Measurements from ENCODE around the gene TMPRSS13.

DNA sequence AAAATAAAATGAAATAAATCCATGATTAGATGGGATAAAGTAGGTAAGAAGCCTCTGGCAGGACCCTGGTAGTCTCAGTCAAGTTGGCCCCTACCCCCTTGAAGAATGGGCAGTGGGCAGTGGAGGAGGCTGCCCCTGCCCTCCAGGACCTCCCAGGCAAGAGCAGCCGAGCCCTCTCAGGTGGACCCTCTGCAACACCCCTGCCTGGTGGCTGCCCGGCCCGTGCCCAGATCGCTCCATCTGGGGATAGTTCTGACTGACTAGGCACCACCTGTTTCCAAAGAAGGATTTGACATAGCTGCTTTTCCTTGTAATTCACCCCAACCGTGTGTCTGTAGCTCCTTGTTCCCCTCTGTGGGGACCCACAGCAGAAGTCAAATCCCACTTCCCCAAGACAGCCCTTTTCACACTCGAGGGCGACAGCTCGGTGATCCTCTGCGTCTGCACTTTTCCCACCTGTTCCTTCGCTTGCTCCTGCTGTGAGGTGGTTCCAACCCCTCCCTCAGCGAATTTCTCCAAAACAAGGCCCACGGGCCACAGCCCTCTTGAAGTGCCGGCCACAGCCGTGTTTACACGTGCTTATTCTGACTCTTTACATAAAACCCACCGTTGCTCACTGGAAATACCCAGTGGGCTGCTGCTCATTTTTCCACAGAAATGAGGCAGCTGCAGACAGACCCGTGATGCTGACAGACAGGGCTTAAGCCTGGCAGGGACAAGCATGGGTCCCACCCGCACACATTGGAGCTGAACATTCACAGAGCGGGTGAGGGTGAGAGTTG is 5.5 kb upstream of the TMPRSS13 start:
- TF ChIP-seq EP300 (IDR thresholded peaks at IDR 0.05) (no peak), POLR2A (IDR thresholded peaks at IDR 0.05) (no peak), POLR2AphosphoS5 (IDR thresholded peaks at IDR 0.05) (no peak)
- TF ChIP-seq, protein P1, sequence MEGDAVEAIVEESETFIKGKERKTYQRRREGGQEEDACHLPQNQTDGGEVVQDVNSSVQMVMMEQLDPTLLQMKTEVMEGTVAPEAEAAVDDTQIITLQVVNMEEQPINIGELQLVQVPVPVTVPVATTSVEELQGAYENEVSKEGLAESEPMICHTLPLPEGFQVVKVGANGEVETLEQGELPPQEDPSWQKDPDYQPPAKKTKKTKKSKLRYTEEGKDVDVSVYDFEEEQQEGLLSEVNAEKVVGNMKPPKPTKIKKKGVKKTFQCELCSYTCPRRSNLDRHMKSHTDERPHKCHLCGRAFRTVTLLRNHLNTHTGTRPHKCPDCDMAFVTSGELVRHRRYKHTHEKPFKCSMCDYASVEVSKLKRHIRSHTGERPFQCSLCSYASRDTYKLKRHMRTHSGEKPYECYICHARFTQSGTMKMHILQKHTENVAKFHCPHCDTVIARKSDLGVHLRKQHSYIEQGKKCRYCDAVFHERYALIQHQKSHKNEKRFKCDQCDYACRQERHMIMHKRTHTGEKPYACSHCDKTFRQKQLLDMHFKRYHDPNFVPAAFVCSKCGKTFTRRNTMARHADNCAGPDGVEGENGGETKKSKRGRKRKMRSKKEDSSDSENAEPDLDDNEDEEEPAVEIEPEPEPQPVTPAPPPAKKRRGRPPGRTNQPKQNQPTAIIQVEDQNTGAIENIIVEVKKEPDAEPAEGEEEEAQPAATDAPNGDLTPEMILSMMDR (IDR thresholded peaks at IDR 0.05), result no peak
